ENCODE results near the gene APMAP.

Gene APMAP

GRCh38 chr20:24983896-24984295 is 8.7 kb downstream of the APMAP start:
- TF ChIP-seq REST (IDR thresholded peaks at IDR 0.05; ENCODE audit: insufficient read depth in 1 of 2, low read depth in 2 of 2, low read length in 2 of 2), result no peak
- TF ChIP-seq TAF1 (IDR thresholded peaks at IDR 0.05; ENCODE audit: borderline replicate concordance, insufficient read depth, low read length), result no peak
- TF ChIP-seq SIN3A (IDR thresholded peaks at IDR 0.05; ENCODE audit: borderline replicate concordance, insufficient read depth, low read length), result no peak
- TF ChIP-seq POLR2AphosphoS5 (IDR thresholded peaks at IDR 0.05; ENCODE audit: low read depth, low read length), result no peak
- no peak for TF ChIP-seq FOXP2 (optimal IDR thresholded peaks at IDR 0.05; ENCODE audit: borderline replicate concordance, extremely low read depth, extremely low read length, insufficient read depth)

GRCh38 chr20:24981790-24982189 is 10.8 kb downstream of the APMAP start:
- no peak for TF ChIP-seq POLR2AphosphoS5 (IDR thresholded peaks at IDR 0.05; ENCODE audit: low read depth, low read length)
- TF ChIP-seq SIN3A (IDR thresholded peaks at IDR 0.05; ENCODE audit: borderline replicate concordance, insufficient read depth, low read length), result no peak
- TF ChIP-seq TAF1 (IDR thresholded peaks at IDR 0.05; ENCODE audit: borderline replicate concordance, insufficient read depth, low read length), result no peak
- TF ChIP-seq FOXP2 (optimal IDR thresholded peaks at IDR 0.05; ENCODE audit: borderline replicate concordance, extremely low read depth, extremely low read length, insufficient read depth), result no peak
- TF ChIP-seq REST (IDR thresholded peaks at IDR 0.05; ENCODE audit: insufficient read depth in 1 of 2, low read depth in 2 of 2, low read length in 2 of 2), result no peak

GRCh38 chr20:24981282-24981681 is 11.3 kb downstream of the APMAP start:
- TF ChIP-seq POLR2AphosphoS5 (IDR thresholded peaks at IDR 0.05; ENCODE audit: low read depth, low read length), result no peak

GRCh38 chr20:24980291-24981053 is 12.1 kb downstream of the APMAP start:
- TF ChIP-seq POLR2AphosphoS5 (IDR thresholded peaks at IDR 0.05; ENCODE audit: low read depth, low read length) (no peak), FOXP2 (optimal IDR thresholded peaks at IDR 0.05; ENCODE audit: borderline replicate concordance, extremely low read depth, extremely low read length, insufficient read depth) (no peak), TAF1 (IDR thresholded peaks at IDR 0.05; ENCODE audit: borderline replicate concordance, insufficient read depth, low read length) (no peak), SIN3A (IDR thresholded peaks at IDR 0.05; ENCODE audit: borderline replicate concordance, insufficient read depth, low read length) (no peak), REST (IDR thresholded peaks at IDR 0.05; ENCODE audit: insufficient read depth in 1 of 2, low read depth in 2 of 2, low read length in 2 of 2) (no peak)

- TF ChIP-seq FOXP2 (optimal IDR thresholded peaks at IDR 0.05; ENCODE audit: borderline replicate concordance, extremely low read depth, extremely low read length, insufficient read depth) (no peak), TAF1 (IDR thresholded peaks at IDR 0.05; ENCODE audit: borderline replicate concordance, insufficient read depth, low read length) (no peak), REST (IDR thresholded peaks at IDR 0.05; ENCODE audit: insufficient read depth in 1 of 2, low read depth in 2 of 2, low read length in 2 of 2) (no peak), SIN3A (IDR thresholded peaks at IDR 0.05; ENCODE audit: borderline replicate concordance, insufficient read depth, low read length) (no peak), POLR2AphosphoS5 (IDR thresholded peaks at IDR 0.05; ENCODE audit: low read depth, low read length) (no peak)
Observed at GRCh38 chr20:24979036-24979960, 13.3 kb downstream of the APMAP start.

All from PFSK-1 (cell line).